K562 (cell line): ENCODE data around the gene TBL1XR1. TPM values are rescaled to one million over a fixed set of nuclear protein-coding genes. Genes with fewer than 3 reads are reported as not detected.

Experiments used
- ATAC-seq: fragments of 200-7000 bp; cut with Tn5 transposase; 3 replicates; pipeline ENCODE4 v1.9.1; 2020; ENCODE audit warnings: moderate library complexity
- BruUV-seq: library from RNA; stranded (reverse); fragments of 400-500 nt; replicated peaks from 2 replicates; lab custom pipeline; 2021; lab: Mats Ljungman, UMichigan
- CTCF ChIA-PET: fragments of 300-600 bp; formaldehyde crosslinking; extraction: SDS; loops from one replicate; lab custom pipeline; 2021; ENCODE audit warnings: low intra/inter-chr PET ratio; lab: Yijun Ruan, JAX
- POLR2A ChIA-PET: fragments of 300-600, 350-650 bp; sonication (Branson Sonifier 250); formaldehyde crosslinking; extraction: SDS; loops from one replicate; lab custom pipeline; 2021; ENCODE audit warnings: antibody characterized with exemption, inconsistent platforms; lab: Yijun Ruan, JAX
- DNase-seq, 4 experiments: peaks; one replicate each; pipeline versions ENCODE4 v3.0.0 to v3.0.0-alpha.2; 2011 to 2018; ENCODE audit warnings: low spot score in 3 of 4, mixed read lengths in 3 of 4; ENCODE audit errors: extremely low read depth in 1 of 4
- FAIRE-seq: peaks from 2 replicates; lab custom pipeline; 2011; peaks lifted over from hg19 to GRCh38; lab: Jason Lieb, UNC
- H2AFZ ChIP-seq: 2 replicates; pipeline ENCODE4 v1.6.0; 2011; ENCODE audit warnings: low read depth, low read length, control low read depth, inconsistent platforms
- H3K27ac ChIP-seq: fragments of 200-600 bp; 3 replicates; pipeline ENCODE4 v1.8.0; 2011; ENCODE audit warnings: low read depth, mild to moderate bottlenecking, control low read depth, inconsistent platforms, low read length, moderate library complexity, mixed read lengths; ENCODE audit errors: extremely low read depth
- H3K27me3 ChIP-seq, 2 experiments: fragments of 300-600 bp in 1 of 2; 2 replicates in 1 of 2; 3 replicates in 1 of 2; pipeline versions ENCODE4 v1.6.0 to v1.8.0; 2011; ENCODE audit warnings: inconsistent platforms in 2 of 2, low read length in 2 of 2, mild to moderate bottlenecking in 1 of 2, mixed read lengths in 1 of 2, moderate library complexity in 1 of 2; ENCODE audit not compliant: control insufficient read depth in 2 of 2, insufficient read depth in 2 of 2
- H3K36me3 ChIP-seq: fragments of 300-600 bp; 3 replicates; pipeline ENCODE4 v1.8.0; 2011; ENCODE audit warnings: mild to moderate bottlenecking, low read length, inconsistent platforms; ENCODE audit not compliant: control insufficient read depth, insufficient read depth
- H3K4me1 ChIP-seq, 2 experiments: fragments of 200-600 bp in 1 of 2; replicated peaks in 1 of 2; 2 replicates in 1 of 2; 3 replicates in 1 of 2; pipeline versions ENCODE4 v1.5.1 to v1.8.0; 2011; ENCODE audit warnings: inconsistent platforms in 2 of 2, low read length in 2 of 2, mild to moderate bottlenecking in 1 of 2, mixed read lengths in 1 of 2, moderate library complexity in 1 of 2; ENCODE audit not compliant: control insufficient read depth in 2 of 2, insufficient read depth in 2 of 2
- H3K4me2 ChIP-seq: 2 replicates; pipeline ENCODE4 v1.6.1; 2011; ENCODE audit warnings: low read length, control low read depth, inconsistent platforms, mixed read lengths; ENCODE audit not compliant: insufficient read depth
- H3K4me3 ChIP-seq: fragments of 200-600 bp; sonication (generic), shearing (Covaris generic); 2 replicates; pipeline ENCODE4 v1.5.1; 2016; ENCODE audit warnings: control low read depth, inconsistent platforms
- H3K79me2 ChIP-seq: fragments of 200-600 bp; 3 replicates; pipeline ENCODE4 v1.8.0; 2011; ENCODE audit warnings: low read length, inconsistent platforms; ENCODE audit not compliant: control insufficient read depth, insufficient read depth
- H3K9ac ChIP-seq, 2 experiments: 2 replicates each; pipeline versions ENCODE4 v1.6.0 to v1.6.1; 2011; ENCODE audit warnings: low read depth in 2 of 2, low read length in 2 of 2, control low read depth in 1 of 2, inconsistent platforms in 1 of 2, mild to moderate bottlenecking in 1 of 2, mixed read lengths in 1 of 2; ENCODE audit not compliant: insufficient read depth in 1 of 2
- H3K9me1 ChIP-seq: one replicate; pipeline ENCODE4 v1.6.0; 2011; ENCODE audit warnings: inconsistent platforms, mild to moderate bottlenecking, low read length, moderate library complexity; ENCODE audit not compliant: control insufficient read depth, insufficient read depth
- H3K9me3 ChIP-seq: replicated peaks from 2 replicates; pipeline ENCODE4 v1.5.1; 2011; ENCODE audit warnings: low read depth, low read length, inconsistent platforms; ENCODE audit not compliant: control insufficient read depth, insufficient read depth
- H4K20me1 ChIP-seq: replicated peaks from 2 replicates; pipeline ENCODE4 v1.6.1; 2011; ENCODE audit warnings: low read length, inconsistent platforms, mixed read lengths; ENCODE audit not compliant: control insufficient read depth, insufficient read depth
- FOXM1 ChIP-seq, 2 experiments: fragments of 450-650 bp in 1 of 2; sonication (generic) in 1 of 2; formaldehyde crosslinking in 1 of 2; IDR thresholded peaks; 2 replicates each; pipeline versions ENCODE4 v1.6.1 to v1.9.0; 2017 to 2022; ENCODE audit warnings: low read depth in 2 of 2, mild to moderate bottlenecking in 2 of 2, missing genetic modification reagents in 1 of 2, moderate library complexity in 1 of 2
- GABPB2 ChIP-seq: fragments of 250-450 bp; sonication (Bioruptor Pico); conservative IDR thresholded peaks from 2 replicates; pipeline ENCODE4 v1.5.1; 2021; ENCODE audit warnings: mild to moderate bottlenecking
- HEY1 ChIP-seq: fragments of 250-450 bp; sonication (Bioruptor Pico); IDR thresholded peaks from 2 replicates; pipeline ENCODE4 v1.5.0; 2020; ENCODE audit warnings: mild to moderate bottlenecking, moderate library complexity, borderline replicate concordance
- IRF2 ChIP-seq: sonication (generic); formaldehyde crosslinking; IDR thresholded peaks from 2 replicates; pipeline ENCODE4 v1.8.1; 2022; ENCODE audit warnings: mild to moderate bottlenecking, missing genetic modification reagents
- MECOM ChIP-seq: fragments of 250-450 bp; sonication (Bioruptor Pico); IDR thresholded peaks from 2 replicates; pipeline ENCODE4 v1.8.0; 2022; ENCODE audit warnings: inconsistent platforms
- SPI1 ChIP-seq: IDR thresholded peaks from 2 replicates; pipeline ENCODE4 v1.6.1; 2011; ENCODE audit warnings: low read depth, low read length, control low read depth, borderline replicate concordance
- ZBED1 ChIP-seq: IDR thresholded peaks from 2 replicates; pipeline ENCODE4 v1.6.1; 2014
- ZNF561 ChIP-seq: fragments of 450-650 bp; formaldehyde crosslinking; conservative IDR thresholded peaks from 2 replicates; pipeline ENCODE4 v1.4.0; 2020; ENCODE audit warnings: mild to moderate bottlenecking, moderate library complexity
- ZNF589 ChIP-seq: fragments of 200-800 bp; sonication (Bioruptor generic); IDR thresholded peaks from 2 replicates; pipeline ENCODE4 v1.6.1; 2016; ENCODE audit warnings: low read depth, missing genetic modification characterization, missing compliant biosample characterization
- WGBS: fragments of 100-300 bp; shearing (Covaris generic); methylation state at CpG from one replicate; pipeline ENCODE4 v1.1.6; 2016; ENCODE audit warnings: low coverage, mixed read lengths; ENCODE audit not compliant: insufficient coverage; ENCODE audit errors: missing lambda C conversion rate; 5-methylcytosine and 5-hydroxymethylcytosine counted together
- in situ Hi-C: fragments of 300-500 bp; cut with MboI; formaldehyde crosslinking; loops from 4 replicates; pipeline ENCODE4 v1.15.0; 2018; ENCODE audit warnings: inconsistent platforms, mixed read lengths
- intact Hi-C: fragments of 100-400 bp; cut with micrococcal nuclease; formaldehyde crosslinking; loops from 2 replicates; pipeline ENCODE4 v1.14.2; 2022
- polyA plus RNA-seq, 8 experiments: library from polyadenylated mRNA; depleted of rRNA in 4 of 8; stranded (reverse) in 5 of 8; unstranded in 3 of 8; fragments of >200 nt; fragmentation: Nextera tagmentation in 2 of 8; fragmentation: Illumina TruSeq in 1 of 8; extraction: Ambion mirVana in 2 of 8; extraction: Trizol in 1 of 8; gene quantifications; 2 replicates each; pipeline versions ENCODE4 v1.2.1 to v1.2.3, GENCODE V29; 2011 to 2014; ENCODE audit warnings: inconsistent platforms in 1 of 8, missing spikeins in 1 of 8
- total RNA-seq, 7 experiments: library from RNA; depleted of rRNA in 6 of 7; stranded (reverse); fragments of >200 nt in 6 of 7; fragmentation: Illumina TruSeq in 2 of 7; extraction: Trizol in 2 of 7; gene quantifications; 2 replicates each; pipeline versions ENCODE4 v1.2.1 to v1.2.3, GENCODE V29; 2011 to 2021; ENCODE audit warnings: low replicate concordance in 1 of 7
- TF ChIP-seq, protein P1 (sequence below): fragments of 450-650 bp; IDR thresholded peaks from 2 replicates; pipeline ENCODE4 v1.6.1; 2014; ENCODE audit warnings: low read depth, mild to moderate bottlenecking, moderate library complexity, borderline replicate concordance

TBL1XR1 gene
- total and polyA plus RNA-seq, 9 of the 15 experiments (the other 6 are each of a cell fraction or from before 2014, with no cell fraction given), result 19.6 to 171 (median 83.3) TPM

GRCh38 chr3:176974279-176974678 lies 223.0 kb downstream of the TBL1XR1 start:
- no peak overlapping the region for H3K4me3 ChIP-seq
- WGBS, result 52% methylated on average over 4 of the region's 4 CpGs
- no peaks in the 10 kb centered on the region for H3K9me1 ChIP-seq
- CTCF ChIA-PET, result no interaction called here
- no peaks in the 10 kb centered on the region for H3K4me1 ChIP-seq
- H4K20me1 ChIP-seq, result no peaks in the 10 kb centered on the region
- TF ChIP-seq ZBED1 (no peak), ZNF561 (CRISPR knock-in tag) (no peak), ZNF589 (CRISPR knock-in tag) (no peak), HEY1 (CRISPR knock-in tag) (no peak), IRF2 (CRISPR knock-in tag) (no peak), MECOM (CRISPR knock-in tag) (no peak), GABPB2 (CRISPR knock-in tag) (no peak), SPI1 (peak; percentile 50; the same call in 1 of the 2 replicates), FOXM1 (IDR thresholded peaks at IDR 0.05; ENCODE audit: low read depth) (peak; percentile 70; the same call in 1 of the 2 replicates), FOXM1 (CRISPR knock-in tag; IDR thresholded peaks at IDR 0.05; ENCODE audit: low read depth) (no peak)
- TF ChIP-seq, protein P1, sequence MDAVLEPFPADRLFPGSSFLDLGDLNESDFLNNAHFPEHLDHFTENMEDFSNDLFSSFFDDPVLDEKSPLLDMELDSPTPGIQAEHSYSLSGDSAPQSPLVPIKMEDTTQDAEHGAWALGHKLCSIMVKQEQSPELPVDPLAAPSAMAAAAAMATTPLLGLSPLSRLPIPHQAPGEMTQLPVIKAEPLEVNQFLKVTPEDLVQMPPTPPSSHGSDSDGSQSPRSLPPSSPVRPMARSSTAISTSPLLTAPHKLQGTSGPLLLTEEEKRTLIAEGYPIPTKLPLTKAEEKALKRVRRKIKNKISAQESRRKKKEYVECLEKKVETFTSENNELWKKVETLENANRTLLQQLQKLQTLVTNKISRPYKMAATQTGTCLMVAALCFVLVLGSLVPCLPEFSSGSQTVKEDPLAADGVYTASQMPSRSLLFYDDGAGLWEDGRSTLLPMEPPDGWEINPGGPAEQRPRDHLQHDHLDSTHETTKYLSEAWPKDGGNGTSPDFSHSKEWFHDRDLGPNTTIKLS, result no peak
- H3K36me3 ChIP-seq, result no peaks in the 10 kb centered on the region
- in situ Hi-C loops (no loop called here), intact Hi-C loops (no loop called here)
- no TSS peak for BruUV-seq
- no peaks in the 10 kb centered on the region for H3K79me2 ChIP-seq
- FAIRE-seq (no peak), DNase-seq (no peak), ATAC-seq (no peak)
- H3K9me3 ChIP-seq, result no peaks in the 10 kb centered on the region
- H3K27me3 ChIP-seq, result no peaks in the 10 kb centered on the region
- no peak overlapping the region for H3K9ac ChIP-seq
- no peak overlapping the region for H3K27ac ChIP-seq
- H2AFZ ChIP-seq, result 0 out of 2 replicates have a peak overlapping the region, but pooled peaks have one; percentile 32
- H3K4me2 ChIP-seq, result no peak overlapping the region
- POLR2A ChIA-PET, result interaction anchor here (1.7 kb wide), 1 partner anchor 8 kb away, joined by 4 read pairs; no protein-coding TSS in a partner anchor
